GM21447 (cell line): ENCODE data around the gene PLA2G4A.
A peak's percentile ranks its signal among the peaks of the same experiment; 100 is the strongest.

Experiments
- ATAC-seq: cut with Tn5 transposase; IDR thresholded peaks from one replicate; pipeline ENCODE4 v1.9.1; 2021; ENCODE audit not compliant: unreplicated experiment

PLA2G4A gene

DNA sequence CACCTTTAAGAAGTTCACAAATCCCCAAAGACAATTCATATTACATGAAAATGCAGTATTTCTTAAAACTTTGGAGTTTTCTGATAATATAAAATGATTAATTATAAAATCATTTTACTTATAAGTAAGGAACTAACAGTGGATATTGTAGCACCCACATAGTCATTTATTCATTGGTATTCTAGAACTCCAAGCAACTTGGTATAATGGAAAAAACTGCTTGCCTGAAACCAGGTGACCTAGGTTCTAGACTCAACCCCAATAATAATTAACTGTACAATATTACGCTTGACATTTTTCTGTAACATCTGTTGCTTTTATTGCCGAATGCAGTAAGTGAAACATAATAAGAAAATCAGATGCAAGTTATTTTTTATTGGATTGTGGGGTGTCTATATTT lies 2.4 kb downstream of the PLA2G4A start:
- ATAC-seq = no peak

DNA sequence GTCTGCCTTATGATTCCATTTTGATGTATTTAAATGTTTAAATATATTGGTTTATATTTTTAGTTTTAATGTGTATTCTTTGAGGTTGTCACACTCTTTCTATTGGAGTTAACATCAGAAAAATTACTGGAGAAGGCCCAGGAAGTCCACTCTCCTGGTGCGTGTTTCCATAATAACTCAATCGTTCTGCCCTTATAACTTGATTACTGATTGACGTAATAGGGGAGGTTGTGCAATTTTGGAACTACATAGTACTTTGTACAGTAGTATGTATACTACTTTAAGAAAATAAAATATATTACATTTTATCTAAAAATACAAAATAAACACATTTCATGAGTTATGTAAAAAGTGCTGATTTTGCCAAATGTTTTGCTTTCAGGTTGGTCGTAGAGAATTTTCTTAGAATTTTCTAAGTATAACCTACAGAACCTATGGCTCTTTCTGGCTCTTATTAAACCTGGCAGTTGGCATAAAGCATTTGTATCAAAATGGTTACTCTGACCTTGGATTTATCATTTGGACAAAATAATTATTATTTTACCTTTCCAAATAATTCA lies 5.7 kb downstream of the PLA2G4A start:
- no peak for ATAC-seq

DNA sequence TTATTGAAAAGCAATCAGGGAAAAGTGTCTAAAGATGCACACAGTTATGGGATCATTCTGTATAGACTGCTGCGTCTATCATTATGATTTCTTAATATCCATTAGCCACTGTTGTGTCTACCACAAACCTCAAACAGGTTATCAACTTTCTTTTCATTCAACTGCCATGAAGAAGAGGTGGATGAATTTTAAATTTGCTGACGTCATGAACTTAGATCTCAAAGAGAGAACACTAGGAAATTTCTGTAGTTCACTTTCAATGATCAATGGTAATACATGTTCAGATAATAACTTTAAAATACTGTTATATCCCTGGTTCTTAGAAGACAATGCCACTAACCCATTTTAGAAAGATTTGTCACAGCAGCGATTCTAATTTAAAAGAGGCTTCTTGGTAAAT lies 6.7 kb downstream of the PLA2G4A start:
- no peak for ATAC-seq

DNA sequence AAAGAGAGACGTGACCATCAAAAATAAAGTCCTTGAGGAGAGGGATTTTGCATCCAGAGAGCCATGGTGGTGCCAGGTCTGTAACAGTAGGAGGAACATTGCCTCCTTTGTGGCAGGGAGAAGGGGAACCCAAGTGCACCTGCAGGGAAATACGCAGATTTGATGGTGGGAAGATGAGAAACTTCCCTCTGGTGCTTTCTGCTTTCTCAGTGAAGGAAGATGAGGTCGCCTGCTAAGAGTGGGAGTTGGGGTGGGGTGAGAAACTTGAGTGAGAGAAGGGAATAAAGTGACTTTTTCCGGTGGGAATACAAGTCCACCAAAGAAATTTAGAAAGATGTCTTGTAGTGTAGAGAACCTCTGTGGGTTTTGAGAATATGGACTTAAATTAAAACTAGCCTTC lies 9.1 kb downstream of the PLA2G4A start:
- ATAC-seq = no peak

DNA sequence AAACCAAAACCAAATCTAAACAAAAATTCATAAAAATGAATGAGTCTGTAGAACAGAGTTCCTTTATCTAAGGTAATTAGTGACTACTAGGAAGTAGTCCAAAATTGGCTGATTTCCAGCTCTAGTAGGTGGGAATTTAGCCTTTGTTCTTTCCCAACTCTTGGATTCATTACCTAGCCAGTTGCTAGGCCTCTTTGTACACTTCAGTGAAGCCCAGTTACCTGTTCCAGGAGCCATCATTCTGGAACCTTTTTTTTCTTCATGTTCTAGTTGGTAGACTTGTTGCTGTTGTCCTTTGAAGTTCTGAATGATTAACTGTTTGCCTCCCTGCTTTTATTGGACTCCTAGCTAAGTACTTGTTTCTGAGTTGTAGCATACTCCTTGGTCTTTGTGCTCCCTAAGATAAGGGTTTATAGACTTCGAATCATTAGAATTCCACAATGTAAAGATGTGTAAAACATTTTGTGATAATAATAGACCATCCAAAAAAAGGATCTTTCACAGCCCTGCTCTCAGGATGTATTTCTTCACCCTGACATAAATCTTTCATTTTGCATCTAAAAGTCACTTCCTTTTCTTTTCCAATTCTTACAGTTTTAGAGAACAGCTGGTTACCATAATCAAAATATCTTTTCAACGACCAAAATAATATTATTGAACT lies 9.8 kb downstream of the PLA2G4A start:
- no peak for ATAC-seq

DNA sequence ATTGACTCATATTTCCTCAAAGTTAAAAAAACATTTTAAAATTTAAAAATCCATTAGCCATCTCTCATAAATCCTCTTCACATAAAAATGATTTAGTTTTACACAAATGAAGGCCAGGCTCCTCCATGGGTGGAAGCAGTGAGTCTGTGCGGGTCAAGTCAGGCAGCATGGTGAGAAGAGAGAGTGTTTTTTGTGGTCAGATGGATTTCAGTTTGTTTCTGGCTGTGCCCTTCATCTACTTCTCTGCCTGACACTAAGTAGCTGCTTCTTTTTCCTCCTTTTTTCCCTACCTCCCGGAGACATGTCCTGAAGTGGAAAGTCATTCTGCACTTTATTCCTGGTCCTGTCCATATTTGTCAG lies 10.3 kb downstream of the PLA2G4A start:
- peak; percentile 67 for ATAC-seq

DNA sequence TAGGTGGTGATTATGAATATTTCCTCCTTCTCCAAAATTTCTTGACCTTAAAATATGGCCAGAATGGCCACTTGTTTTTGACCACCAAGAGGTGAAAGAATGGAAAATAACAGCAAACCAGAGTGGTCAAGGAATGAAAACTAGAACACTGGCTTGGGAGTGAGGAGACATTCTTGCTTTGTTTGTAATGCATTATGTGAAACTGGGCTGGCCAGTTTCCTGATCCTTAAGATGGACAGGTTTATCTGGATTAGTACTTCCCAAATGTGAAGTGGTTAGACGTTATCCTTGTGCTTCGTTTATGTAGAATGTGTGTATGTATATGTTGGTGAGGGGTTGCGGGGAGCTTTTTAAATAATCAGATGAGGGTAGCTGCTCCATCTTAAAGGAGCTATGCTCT lies 12.8 kb downstream of the PLA2G4A start:
- no peak for ATAC-seq

DNA sequence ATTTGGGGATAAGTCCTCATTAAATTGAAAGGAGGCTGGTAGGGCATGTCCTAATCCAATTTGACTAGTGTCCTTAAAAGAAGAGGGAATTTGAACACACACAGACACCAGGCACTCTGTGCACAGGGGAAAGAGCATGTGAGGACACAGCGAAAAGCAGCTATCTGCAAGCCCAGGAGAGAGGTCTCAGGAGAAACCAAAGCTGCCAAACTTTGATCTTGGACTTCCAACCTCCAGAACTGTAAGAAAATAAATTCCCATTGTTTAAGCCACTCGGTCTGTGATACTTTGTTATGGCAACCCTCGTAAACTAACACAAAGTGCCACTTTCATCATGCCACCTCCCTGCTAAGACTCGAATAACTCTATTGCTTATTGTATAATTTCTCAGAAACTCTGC lies 13.8 kb downstream of the PLA2G4A start:
- ATAC-seq = no peak

DNA sequence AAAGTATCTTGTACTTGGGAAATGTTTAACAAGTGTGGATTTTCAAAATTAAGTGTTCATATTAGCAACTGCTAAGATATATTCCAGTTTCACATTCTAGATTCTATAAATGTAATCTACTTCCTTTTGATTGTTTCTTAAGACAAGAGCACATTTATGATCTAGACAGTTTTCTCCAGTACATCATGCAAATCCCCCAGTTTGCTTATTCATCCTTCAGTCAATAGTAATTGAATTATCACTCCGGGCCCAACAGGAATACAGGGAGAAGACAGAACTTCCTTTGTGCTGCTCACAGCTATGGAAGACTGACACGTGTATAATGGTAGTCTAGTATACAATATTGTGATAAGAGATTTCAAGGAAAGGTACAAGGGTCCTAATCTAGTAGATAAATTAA lies 14.5 kb downstream of the PLA2G4A start:
- no peak for ATAC-seq

DNA sequence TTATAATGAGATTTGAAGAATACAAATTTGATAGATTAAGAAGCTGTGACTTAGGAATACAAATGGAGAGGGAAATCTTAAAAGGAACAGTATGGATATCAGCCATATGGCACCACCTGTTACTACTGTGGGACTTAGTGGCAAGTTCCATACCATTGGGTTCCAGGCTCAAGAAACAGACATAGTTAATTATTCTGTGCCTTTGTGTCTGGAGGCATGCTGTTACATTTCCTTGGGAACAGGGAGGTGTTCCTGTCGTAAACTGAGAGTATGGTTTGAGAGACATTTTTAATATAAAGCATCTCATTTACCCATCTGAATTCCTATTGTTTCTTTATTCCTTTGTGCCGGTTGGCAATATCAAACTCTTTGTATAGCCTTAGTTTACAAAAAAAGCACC lies 15.2 kb downstream of the PLA2G4A start:
- no peak for ATAC-seq

DNA sequence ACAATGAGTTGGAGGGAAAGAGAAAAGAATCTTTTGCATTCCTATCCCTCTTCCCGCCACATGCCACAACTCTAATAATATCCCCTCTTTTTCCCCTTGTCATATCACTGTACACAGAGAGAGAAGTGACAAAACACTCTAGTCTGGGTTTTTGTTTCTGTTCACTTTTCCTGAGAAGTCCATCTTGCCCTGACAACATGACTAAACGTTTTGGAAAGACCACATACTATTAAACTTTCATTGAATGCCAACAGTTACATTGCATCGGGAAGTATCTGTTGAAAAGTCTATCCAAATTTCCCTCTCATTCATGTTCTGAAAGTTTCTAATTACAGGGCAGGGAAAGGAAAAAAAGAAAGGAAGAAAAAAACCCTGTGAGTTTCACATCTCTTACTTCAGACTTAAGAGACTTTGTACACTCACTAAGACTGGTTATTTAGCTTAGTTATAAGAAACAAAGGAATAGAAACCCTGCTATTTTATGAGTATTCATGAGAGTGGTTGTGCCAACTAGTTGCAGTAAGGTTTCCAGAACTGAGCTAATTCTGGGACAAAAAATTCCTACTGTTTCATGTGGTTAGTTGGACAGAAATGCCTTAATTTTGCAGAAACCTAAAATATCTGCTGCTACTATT lies 16.9 kb downstream of the PLA2G4A start:
- ATAC-seq = no peak

DNA sequence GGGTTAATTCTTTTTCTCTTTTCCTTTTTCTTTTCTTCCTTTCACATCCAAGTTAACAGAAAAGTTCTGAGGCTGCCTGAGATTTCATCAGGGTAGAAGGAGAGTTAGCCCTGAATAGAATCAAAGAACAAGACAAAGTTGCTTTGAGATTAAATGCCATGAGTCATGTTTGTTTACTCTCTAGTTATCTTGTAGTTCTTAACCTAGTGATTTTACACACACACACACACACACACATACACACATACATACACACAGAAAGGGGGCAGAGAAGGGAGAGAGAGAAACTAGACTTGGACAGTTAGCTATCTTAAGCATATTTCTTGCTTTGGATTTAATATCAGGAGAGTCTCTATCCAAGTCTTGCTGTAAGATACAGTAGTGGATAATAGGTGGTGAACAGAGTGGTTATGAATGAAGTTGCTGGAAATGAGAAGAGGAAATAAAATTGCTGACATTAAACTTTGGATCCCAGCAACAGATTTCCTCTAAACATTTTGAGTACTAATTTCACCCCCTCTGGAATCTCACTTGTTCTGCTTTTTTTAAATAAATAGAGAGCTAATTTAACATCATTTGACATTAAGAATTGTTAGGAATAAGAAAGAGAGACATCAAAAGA lies 19.9 kb downstream of the PLA2G4A start:
- no peak for ATAC-seq

DNA sequence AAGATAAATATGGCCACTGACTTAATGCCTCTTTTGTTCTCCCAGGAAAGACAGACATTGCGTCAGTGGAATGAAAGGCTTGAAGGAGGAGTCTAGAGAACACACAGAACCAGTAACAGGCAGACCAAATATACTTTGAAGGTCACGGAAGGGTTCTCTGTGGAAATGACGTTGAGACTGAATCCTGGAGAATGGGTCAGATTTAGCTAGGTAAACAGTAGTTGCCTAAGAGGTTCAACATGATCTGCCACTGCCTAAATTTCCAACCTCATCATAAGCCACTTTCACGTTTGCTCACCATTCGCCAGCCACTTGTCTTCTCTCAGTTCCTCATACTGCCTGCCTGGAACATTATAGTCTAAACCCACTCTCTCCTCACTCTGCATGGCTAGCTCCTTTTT lies 20.5 kb downstream of the PLA2G4A start:
- peak; percentile 98 for ATAC-seq

DNA sequence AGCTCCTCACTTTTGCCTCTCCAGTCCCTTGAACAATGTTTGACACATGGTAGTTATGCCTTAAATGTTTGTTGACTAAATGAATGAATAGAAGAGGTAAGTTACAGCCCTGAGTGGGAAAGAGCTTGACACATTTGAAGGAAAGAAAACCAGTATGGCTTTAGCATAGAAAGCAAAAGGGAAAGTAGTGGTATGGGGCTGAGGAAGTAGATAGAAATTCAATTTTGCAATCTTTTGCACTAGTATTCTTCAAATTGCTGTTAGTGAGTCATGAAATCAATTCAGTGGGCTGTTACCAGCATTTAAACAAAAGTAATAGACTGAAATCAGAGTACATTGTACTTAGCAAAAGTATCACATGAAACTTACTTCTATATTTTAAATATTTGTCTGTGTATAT lies 21.1 kb downstream of the PLA2G4A start:
- peak; percentile 53 for ATAC-seq

DNA sequence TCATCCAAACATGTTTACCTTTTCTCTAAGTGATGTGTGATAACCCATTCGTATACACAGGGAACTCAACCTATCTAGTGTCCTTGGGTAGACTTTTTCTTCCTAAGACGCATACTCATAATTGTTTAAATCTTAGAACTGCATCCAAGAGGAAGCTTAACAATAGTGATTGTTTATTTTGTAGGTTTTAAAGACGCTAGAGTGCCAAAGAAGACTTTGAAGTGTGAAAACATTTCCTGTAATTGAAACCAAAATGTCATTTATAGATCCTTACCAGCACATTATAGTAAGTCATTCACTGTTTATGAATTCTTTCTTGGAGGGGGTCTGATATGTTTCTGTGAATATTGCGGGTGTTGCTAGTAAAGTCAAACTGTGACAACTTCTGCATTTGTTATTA lies 25.4 kb downstream of the PLA2G4A start:
- no peak for ATAC-seq

DNA sequence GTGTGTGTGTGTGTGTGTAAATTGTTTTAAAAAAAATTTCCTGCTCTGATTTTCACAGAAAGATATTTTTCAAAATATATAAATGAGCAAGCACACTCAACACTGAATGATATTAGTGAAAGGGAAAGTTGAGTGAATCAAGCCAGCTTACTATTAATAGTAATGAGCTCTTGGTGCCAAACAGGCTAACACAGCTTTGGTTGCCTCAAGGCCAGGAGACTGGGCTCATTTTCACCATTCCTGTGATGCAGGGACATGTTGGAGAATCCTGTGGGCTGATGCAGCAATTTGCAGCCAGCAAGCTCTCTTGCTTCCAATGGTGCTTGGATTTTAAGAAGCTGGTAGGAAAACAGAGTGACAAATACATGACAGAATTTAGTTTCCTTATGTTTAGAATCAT lies 30.2 kb downstream of the PLA2G4A start:
- ATAC-seq = no peak

DNA sequence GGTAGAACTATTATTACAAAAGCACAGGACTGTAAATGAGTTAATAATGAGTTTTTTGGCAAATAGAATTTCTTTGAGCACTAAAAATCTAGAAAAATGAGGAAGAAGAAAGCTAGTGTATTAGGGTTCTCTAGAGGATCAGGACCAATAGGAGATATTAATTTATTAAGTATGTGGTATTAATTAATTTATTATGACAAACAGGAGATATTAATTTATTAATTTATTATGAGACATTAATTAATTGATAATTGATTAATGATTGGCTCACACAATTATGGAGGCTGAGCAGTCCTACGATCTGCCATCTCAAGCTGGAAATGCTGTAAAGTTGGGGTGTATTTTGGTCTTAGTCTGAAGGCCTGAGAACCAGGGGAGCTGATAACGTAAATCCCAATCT lies 31.2 kb downstream of the PLA2G4A start:
- ATAC-seq = no peak

DNA sequence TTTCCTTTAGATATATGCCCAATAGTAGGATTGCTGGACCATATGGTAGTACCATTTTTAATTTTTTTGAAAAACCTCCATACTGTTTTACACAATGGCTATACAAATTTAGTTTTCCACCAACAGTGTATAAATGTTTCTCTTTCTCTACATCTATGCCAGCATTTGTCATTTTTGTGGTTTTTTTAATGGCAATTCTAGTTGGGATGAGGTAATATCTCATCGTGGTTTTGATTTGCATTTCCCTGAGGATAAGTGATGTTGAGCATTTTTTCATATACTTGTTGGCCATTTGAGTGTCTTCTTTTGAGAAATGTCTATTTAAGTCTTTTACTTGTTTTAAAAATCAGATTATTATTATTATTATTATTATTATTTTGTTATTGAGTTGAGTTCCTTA lies 35.5 kb downstream of the PLA2G4A start:
- ATAC-seq = no peak

DNA sequence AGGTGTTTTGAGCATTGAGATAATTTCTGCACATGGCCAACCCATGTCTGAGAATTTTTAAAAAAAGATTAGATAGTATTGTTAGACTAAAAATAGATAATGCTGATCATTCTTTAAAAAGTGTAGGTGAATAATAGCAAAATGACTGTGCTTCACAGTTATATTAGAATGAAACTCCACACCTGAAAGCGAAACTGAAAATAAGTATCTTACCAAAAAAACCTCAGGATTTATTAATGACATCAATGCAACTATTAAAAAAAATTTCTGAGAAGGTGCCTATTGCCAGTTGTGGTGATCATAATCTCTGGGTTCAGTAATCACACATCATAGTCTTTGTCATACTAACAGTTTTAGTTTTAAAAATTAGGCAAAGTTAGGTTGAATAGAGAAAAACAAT lies 36.5 kb downstream of the PLA2G4A start:
- peak; percentile 70 for ATAC-seq

DNA sequence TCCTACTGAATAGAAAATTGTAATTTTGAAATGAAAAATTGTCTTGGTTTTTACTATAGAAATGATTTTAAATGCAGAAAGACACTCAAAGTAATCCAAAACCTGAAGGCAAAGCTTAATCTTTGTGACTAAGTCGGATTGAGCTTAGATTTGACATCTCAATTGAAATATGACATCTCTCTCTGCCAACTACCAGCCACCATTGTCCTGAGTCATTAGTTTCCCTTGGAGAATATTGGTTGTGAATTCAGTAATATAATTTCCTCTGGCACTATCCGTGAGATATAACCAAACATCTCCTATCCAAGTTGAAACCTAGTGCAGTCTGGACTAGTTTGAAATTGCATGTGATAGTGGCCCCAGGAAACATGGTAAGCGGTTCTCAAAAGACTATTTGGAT lies 37.1 kb downstream of the PLA2G4A start:
- no peak for ATAC-seq

DNA sequence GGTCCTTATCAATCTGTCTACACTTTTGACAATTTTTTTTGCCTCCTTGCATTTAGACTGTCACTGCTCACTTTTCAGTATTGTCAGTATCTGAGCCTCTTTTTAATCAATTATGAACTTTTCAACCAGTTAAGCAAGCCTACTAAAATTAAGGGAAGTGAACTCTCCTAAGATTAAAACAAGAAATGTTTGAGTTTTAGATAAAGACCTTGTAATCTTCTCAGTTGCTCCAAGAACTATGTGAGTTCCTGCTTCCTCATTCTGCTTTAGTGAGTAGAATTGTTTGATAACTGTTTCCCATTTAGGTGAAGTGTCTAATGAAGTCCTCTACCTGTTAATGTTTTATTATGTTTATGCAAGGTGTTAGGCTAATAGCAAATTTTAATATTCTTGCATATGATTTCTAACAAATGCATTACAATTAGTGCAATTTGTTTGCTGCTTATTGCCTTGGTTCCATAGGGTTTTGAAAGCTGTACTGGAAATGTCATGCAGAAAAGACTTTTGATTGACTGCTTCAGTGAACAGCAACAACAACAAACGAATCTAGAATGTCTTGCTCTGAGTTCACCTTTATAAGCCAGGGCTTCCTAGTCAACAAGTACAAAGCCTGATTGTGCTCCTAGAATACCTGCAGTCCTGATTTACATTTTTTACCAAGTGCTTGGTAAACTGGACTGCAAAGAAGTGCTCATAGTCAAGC lies 40.9 kb downstream of the PLA2G4A start:
- no peak for ATAC-seq

DNA sequence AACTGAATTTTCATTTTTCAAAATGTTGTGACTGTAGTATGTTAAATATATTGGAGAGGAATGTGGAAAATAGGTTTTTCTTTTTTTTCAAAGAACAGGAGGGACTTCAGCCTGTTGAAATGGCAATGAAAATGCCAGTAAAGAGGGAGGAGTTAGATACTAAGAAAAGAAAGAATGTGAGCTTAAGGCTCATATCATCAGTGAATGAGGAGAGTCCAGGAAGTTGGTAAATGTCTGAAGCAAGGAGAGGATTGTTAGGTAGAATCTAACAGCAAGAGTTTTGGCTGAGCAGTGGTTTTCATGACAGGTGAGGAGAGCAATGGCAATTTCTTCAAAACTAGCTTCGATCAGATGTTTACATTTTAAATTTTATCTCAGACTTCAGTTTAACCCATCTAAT lies 43.0 kb downstream of the PLA2G4A start:
- ATAC-seq = no peak
